Right atrium auricular region (tissue), 2 donors: ENCODE data around the gene TTI1. TPM values are rescaled to one million over a fixed set of nuclear protein-coding genes. Genes with fewer than 3 reads are reported as not detected.
"Not testable (repeated sequence)": the region's sequence is repeated elsewhere in the genome, so short reads cannot be mapped to it uniquely, and the experiment has no call there.

ENCODE experiments used
- DNase-seq: peaks from one replicate; pipeline ENCODE4 v3.0.0-alpha.2; 2019; ENCODE audit warnings: low spot score
- H3K27ac ChIP-seq, 2 donors: fragments of 200-600 bp; sonication (generic); 1 replicate in 1 of 2; 2 replicates in 1 of 2; pipeline ENCODE4 v1.5.1; 2016 to 2019
- H3K27me3 ChIP-seq, 2 donors: fragments of 200-600 bp; sonication (generic); one replicate each; pipeline versions ENCODE4 v1.5.1 to v1.6.0; 2017 to 2019
- H3K36me3 ChIP-seq: fragments of 200-600 bp; sonication (generic); one replicate; pipeline ENCODE4 v1.5.1; 2016
- H3K4me1 ChIP-seq, 2 donors: fragments of 200-600 bp; sonication (generic); one replicate each; pipeline versions ENCODE4 v1.5.1 to v1.6.0; 2017 to 2019
- H3K4me3 ChIP-seq, 2 donors: fragments of 200-600 bp; sonication (generic); 1 replicate in 1 of 2; 2 replicates in 1 of 2; pipeline ENCODE4 v1.5.1; 2017 to 2019; ENCODE audit warnings: mild to moderate bottlenecking in 1 of 2, moderate library complexity in 1 of 2
- H3K9me3 ChIP-seq, 2 donors: fragments of 200-600 bp; sonication (generic); one replicate each; pipeline ENCODE4 v1.5.1; 2019
- CTCF ChIP-seq, 2 donors: fragments of 200-600 bp; sonication (generic); IDR thresholded peaks; one replicate each; pipeline ENCODE4 v1.5.1; 2019; ENCODE audit warnings: antibody characterized with exemption in 2 of 2
- total RNA-seq, 2 donors: library from RNA; depleted of rRNA; stranded (reverse); fragments of >200 nt; gene quantifications; one replicate each; pipeline ENCODE4 v1.1.0, GENCODE V29; 2016

TTI1 gene
- total RNA-seq, 2 donors from 2014 or later, result 10.8 to 11.5 TPM

- DNase-seq, result no peak
- TF ChIP-seq CTCF (IDR thresholded peaks at IDR 0.05), result no peak
- peaks cover 0 to 19% of the 10 kb centered on the region in 2 donors for H3K9me3 ChIP-seq
These were observed 12.0 kb downstream of the TTI1 start for GRCh38 chr20:38021087-38021772.

GRCh38 chr20:38018385-38018784 is 14.9 kb downstream of the TTI1 start:
- H3K36me3 ChIP-seq, result peaks cover 33% of the 10 kb centered on the region
- peaks cover 0 to 4% of the 10 kb centered on the region in 2 donors for H3K4me1 ChIP-seq
- no peaks in the 10 kb centered on the region for H3K27me3 ChIP-seq
- H3K27ac ChIP-seq, result no peak overlapping the region
- no peak overlapping the region for H3K4me3 ChIP-seq
- peaks cover 0 to 19% of the 10 kb centered on the region in 2 donors for H3K9me3 ChIP-seq
- TF ChIP-seq CTCF (IDR thresholded peaks at IDR 0.05), result no peak
- no peak for DNase-seq

More at GRCh38 chr20:38021087-38021772, 12.0 kb downstream of the TTI1 start:
- H3K36me3 ChIP-seq, result peaks cover 28% of the 10 kb centered on the region
- H3K27ac ChIP-seq, result no peak overlapping the region
- H3K4me3 ChIP-seq, result no peak overlapping the region
- H3K27me3 ChIP-seq, result no peaks in the 10 kb centered on the region
- peaks cover 0 to 11% of the 10 kb centered on the region in 2 donors for H3K4me1 ChIP-seq

- Histone ChIP-seq H3K4me3 (no peak overlapping the region), H3K27me3 (no peaks in the 10 kb centered on the region), H3K9me3 (peaks cover 0 to 19% of the 10 kb centered on the region in 2 donors), H3K27ac (no peak overlapping the region), H3K4me1 (no peaks in the 10 kb centered on the region), H3K36me3 (peaks cover 37% of the 10 kb centered on the region)
- no peak for DNase-seq
- TF ChIP-seq CTCF (IDR thresholded peaks at IDR 0.05), result no peak
These were observed 15.3 kb downstream of the TTI1 start for GRCh38 chr20:38017959-38018358.

GRCh38 chr20:38013887-38014286 is 19.4 kb downstream of the TTI1 start:
- no peak for TF ChIP-seq CTCF (IDR thresholded peaks at IDR 0.05)
- Histone ChIP-seq H3K9me3 (peaks cover 0 to 19% of the 10 kb centered on the region in 2 donors), H3K4me1 (no peaks in the 10 kb centered on the region), H3K4me3 (no peak overlapping the region), H3K36me3 (peaks cover 53% of the 10 kb centered on the region), H3K27ac (no peak overlapping the region), H3K27me3 (no peaks in the 10 kb centered on the region)
- DNase-seq, result no peak

GRCh38 chr20:38012332-38012731 is 20.9 kb downstream of the TTI1 start:
- no peak for DNase-seq
- no peak for TF ChIP-seq CTCF (IDR thresholded peaks at IDR 0.05)
- no peak overlapping the region for H3K4me3 ChIP-seq
- H3K36me3 ChIP-seq, result peaks cover 37% of the 10 kb centered on the region
- no peaks in the 10 kb centered on the region for H3K27me3 ChIP-seq
- H3K9me3 ChIP-seq, result peaks cover 0 to 3% of the 10 kb centered on the region in 2 donors
- H3K27ac ChIP-seq, result no peak overlapping the region
- no peaks in the 10 kb centered on the region for H3K4me1 ChIP-seq

- Histone ChIP-seq H3K27me3 (no peaks in the 10 kb centered on the region), H3K4me3 (no peak overlapping the region), H3K36me3 (peaks cover 31% of the 10 kb centered on the region), H3K4me1 (no peaks in the 10 kb centered on the region), H3K9me3 (no peaks in the 10 kb centered on the region), H3K27ac (no peak overlapping the region)
- DNase-seq, result no peak
- no peak for TF ChIP-seq CTCF (IDR thresholded peaks at IDR 0.05)
These were observed 21.6 kb downstream of the TTI1 start for GRCh38 chr20:38011696-38012095.

GRCh38 chr20:38009416-38009815 is 23.8 kb downstream of the TTI1 start:
- H3K27ac ChIP-seq, DNase-seq, H3K9me3 ChIP-seq, H3K4me1 ChIP-seq, H3K27me3 ChIP-seq, H3K4me3 ChIP-seq: not testable (repeated sequence)
- peaks cover 21% of the 10 kb centered on the region for H3K36me3 ChIP-seq
